ENCODE data around the gene TRMT13. TPM values are rescaled to one million over a fixed set of nuclear protein-coding genes. Genes with fewer than 3 reads are reported as not detected.
"Not testable (repeated sequence)": the region's sequence is repeated elsewhere in the genome, so short reads cannot be mapped to it uniquely, and the experiment has no call there.

TRMT13 gene
- total RNA-seq, 4 donors from 2014 or later, result 16.8 to 65.2 (median 34.6) TPM

- H3K9me3 ChIP-seq, result no peaks in the 10 kb centered on the region
- H3K27me3 ChIP-seq, result no peaks in the 10 kb centered on the region
- no peaks in the 10 kb centered on the region for H3K4me1 ChIP-seq
- DNase-seq, result no peak
- no peak overlapping the region for H3K4me3 ChIP-seq
- H3K36me3 ChIP-seq, result no peaks in the 10 kb centered on the region
- H3K27ac ChIP-seq, result no peak overlapping the region
- TF ChIP-seq CTCF (IDR thresholded peaks at IDR 0.05) (no peak), POLR2A (IDR thresholded peaks at IDR 0.05) (no peak)
Observed at GRCh38 chr1:100183370-100183769, 50.4 kb downstream of the TRMT13 start.

GRCh38 chr1:100184536-100184935, 51.6 kb downstream of the TRMT13 start:
- TF ChIP-seq CTCF (IDR thresholded peaks at IDR 0.05) (no peak), POLR2A (IDR thresholded peaks at IDR 0.05) (no peak)
- DNase-seq, result no peak
- H3K36me3 ChIP-seq, result no peaks in the 10 kb centered on the region
- H3K27ac ChIP-seq, result no peak overlapping the region
- no peaks in the 10 kb centered on the region for H3K9me3 ChIP-seq
- H3K27me3 ChIP-seq, result no peaks in the 10 kb centered on the region
- H3K4me3 ChIP-seq, result no peak overlapping the region
- H3K4me1 ChIP-seq, result no peaks in the 10 kb centered on the region

GRCh38 chr1:100187912-100188311, 54.9 kb downstream of the TRMT13 start:
- H3K27ac ChIP-seq, result no peak overlapping the region
- no peak for DNase-seq

GRCh38 chr1:100188617-100189016, 55.7 kb downstream of the TRMT13 start:
- no peak for TF ChIP-seq CTCF (IDR thresholded peaks at IDR 0.05)
- no peak for TF ChIP-seq POLR2A (IDR thresholded peaks at IDR 0.05)
- Histone ChIP-seq H3K27me3 (no peaks in the 10 kb centered on the region), H3K4me1 (no peaks in the 10 kb centered on the region), H3K9me3 (no peaks in the 10 kb centered on the region), H3K27ac (no peak overlapping the region), H3K36me3 (no peaks in the 10 kb centered on the region), H3K4me3 (no peak overlapping the region)
- DNase-seq, result no peak

More at GRCh38 chr1:100187912-100188311, 54.9 kb downstream of the TRMT13 start:
- Histone ChIP-seq H3K9me3 (no peaks in the 10 kb centered on the region), H3K36me3 (no peaks in the 10 kb centered on the region), H3K4me3 (no peak overlapping the region), H3K4me1 (no peaks in the 10 kb centered on the region), H3K27me3 (no peaks in the 10 kb centered on the region)
- TF ChIP-seq POLR2A (IDR thresholded peaks at IDR 0.05), result no peak
- TF ChIP-seq CTCF (IDR thresholded peaks at IDR 0.05), result no peak

GRCh38 chr1:100198596-100198995, 65.6 kb downstream of the TRMT13 start:
- Histone ChIP-seq H3K27ac (no peak overlapping the region), H3K9me3 (no peaks in the 10 kb centered on the region), H3K4me3 (no peak overlapping the region), H3K27me3 (no peaks in the 10 kb centered on the region), H3K4me1 (no peaks in the 10 kb centered on the region), H3K36me3 (peaks cover 0 to 39% (median 4%) of the 10 kb centered on the region in 3 donors)
- TF ChIP-seq POLR2A (IDR thresholded peaks at IDR 0.05) (no peak), CTCF (IDR thresholded peaks at IDR 0.05) (no peak)
- DNase-seq, result no peak

GRCh38 chr1:100200060-100200459, 67.1 kb downstream of the TRMT13 start:
- peaks cover 0 to 46% (median 4%) of the 10 kb centered on the region in 3 donors for H3K36me3 ChIP-seq
- not testable (repeated sequence) for DNase-seq, H3K4me3 ChIP-seq, H3K27ac ChIP-seq, H3K4me1 ChIP-seq, H3K27me3 ChIP-seq, H3K9me3 ChIP-seq

Small RNA genes within 50 kb of the gene (small RNA-seq; reads per million reads assigned to genes)
- gene AC093019.1 (0 reads per million in 2 donors), gene RPL23AP90 (0 reads per million in 2 donors)

Other genes starting within 250 kb of the TRMT13 start
- 100 to 1,000 TPM in 2 of 4 donors, 10 to 100 TPM in 2; 16.5 to 105 (median 88.6) TPM for gene SLC35A3, start 163.2 kb upstream of the TRMT13 start, total RNA-seq
- gene SASS6, start 233 bp upstream of the TRMT13 start, total RNA-seq, result 10 to 100 TPM in 1 of 4 donors, 1 to 10 TPM in 3; 2.9 to 14.0 (median 3.7) TPM
- 1 to 10 TPM in 3 of 4 donors, under 1 TPM in 1; 0.35 to 2.5 (median 2.3) TPM for gene LRRC39, start 45.1 kb downstream of the TRMT13 start, total RNA-seq
- gene DBT, start 116.7 kb downstream of the TRMT13 start, total RNA-seq, result 1 to 10 TPM; 4.0 to 6.0 (median 5.0) TPM
- 10 to 100 TPM; 31.5 to 71.8 (median 46.7) TPM for gene RTCA, start 133.1 kb downstream of the TRMT13 start, total RNA-seq
- 10 to 100 TPM; 51.2 to 97.6 (median 81.2) TPM for gene CDC14A, start 219.3 kb downstream of the TRMT13 start, total RNA-seq